ENCODE data around the gene ATP10D.
"Not testable (repeated sequence)": the region's sequence is repeated elsewhere in the genome, so short reads cannot be mapped to it uniquely, and the experiment has no call there.

Gene ATP10D

GRCh38 chr4:47538111-47538824 is 53.2 kb downstream of the ATP10D start:
- no peak for DNase-seq

- DNase-seq: no peak
Measured at GRCh38 chr4:47538825-47539154, 53.7 kb downstream of the ATP10D start.

- not testable (repeated sequence) for DNase-seq
Measured at GRCh38 chr4:47542640-47543039, 57.6 kb downstream of the ATP10D start.

GRCh38 chr4:47543331-47543730 is 58.3 kb downstream of the ATP10D start:
- DNase-seq: no peak

- DNase-seq: not testable (repeated sequence)
Measured at GRCh38 chr4:47550357-47550756, 65.3 kb downstream of the ATP10D start.

- no peak for DNase-seq
Measured at GRCh38 chr4:47550899-47551548, 65.9 kb downstream of the ATP10D start.

GRCh38 chr4:47551682-47552081 is 66.6 kb downstream of the ATP10D start:
- no peak for DNase-seq

GRCh38 chr4:47553329-47554125 is 68.5 kb downstream of the ATP10D start:
- DNase-seq: no peak

GRCh38 chr4:47555920-47556319 is 70.8 kb downstream of the ATP10D start:
- DNase-seq: not testable (repeated sequence)

GRCh38 chr4:47557255-47557654 is 72.2 kb downstream of the ATP10D start:
- no peak for DNase-seq

- no peak for DNase-seq
Measured at GRCh38 chr4:47560682-47561081, 75.6 kb downstream of the ATP10D start.

- DNase-seq: no peak
Measured at GRCh38 chr4:47561331-47561730, 76.3 kb downstream of the ATP10D start.

GRCh38 chr4:47562297-47562696 is 77.2 kb downstream of the ATP10D start:
- no peak for DNase-seq

- DNase-seq: no peak
Measured at GRCh38 chr4:47566566-47566965, 81.5 kb downstream of the ATP10D start.

- DNase-seq: no peak
Measured at GRCh38 chr4:47566969-47567368, 81.9 kb downstream of the ATP10D start.

- no peak for DNase-seq
Measured at GRCh38 chr4:47567511-47567910, 82.4 kb downstream of the ATP10D start.

- no peak for DNase-seq
Measured at GRCh38 chr4:47570816-47571215, 85.7 kb downstream of the ATP10D start.

GRCh38 chr4:47572981-47573380 is 87.9 kb downstream of the ATP10D start:
- DNase-seq: no peak

- DNase-seq: no peak
Measured at GRCh38 chr4:47577779-47578553, 92.9 kb downstream of the ATP10D start.

GRCh38 chr4:47579235-47579634 is 94.2 kb downstream of the ATP10D start:
- DNase-seq: no peak

- DNase-seq: no peak
Measured at GRCh38 chr4:47590325-47590724, 105.2 kb downstream of the ATP10D start.

- no peak for DNase-seq
Measured at GRCh38 chr4:47597696-47598095, 112.6 kb downstream of the ATP10D start.

GRCh38 chr4:47598320-47598719 is 113.2 kb downstream of the ATP10D start:
- no peak for DNase-seq
